ENCODE measurements around the gene HEMK1. TPM values are rescaled to one million over a fixed set of nuclear protein-coding genes. Genes with fewer than 3 reads are reported as not detected.

The HEMK1 gene
- total and polyA plus RNA-seq, 9 donors, result 6.8 to 35.3 (median 23.8) TPM

DNA sequence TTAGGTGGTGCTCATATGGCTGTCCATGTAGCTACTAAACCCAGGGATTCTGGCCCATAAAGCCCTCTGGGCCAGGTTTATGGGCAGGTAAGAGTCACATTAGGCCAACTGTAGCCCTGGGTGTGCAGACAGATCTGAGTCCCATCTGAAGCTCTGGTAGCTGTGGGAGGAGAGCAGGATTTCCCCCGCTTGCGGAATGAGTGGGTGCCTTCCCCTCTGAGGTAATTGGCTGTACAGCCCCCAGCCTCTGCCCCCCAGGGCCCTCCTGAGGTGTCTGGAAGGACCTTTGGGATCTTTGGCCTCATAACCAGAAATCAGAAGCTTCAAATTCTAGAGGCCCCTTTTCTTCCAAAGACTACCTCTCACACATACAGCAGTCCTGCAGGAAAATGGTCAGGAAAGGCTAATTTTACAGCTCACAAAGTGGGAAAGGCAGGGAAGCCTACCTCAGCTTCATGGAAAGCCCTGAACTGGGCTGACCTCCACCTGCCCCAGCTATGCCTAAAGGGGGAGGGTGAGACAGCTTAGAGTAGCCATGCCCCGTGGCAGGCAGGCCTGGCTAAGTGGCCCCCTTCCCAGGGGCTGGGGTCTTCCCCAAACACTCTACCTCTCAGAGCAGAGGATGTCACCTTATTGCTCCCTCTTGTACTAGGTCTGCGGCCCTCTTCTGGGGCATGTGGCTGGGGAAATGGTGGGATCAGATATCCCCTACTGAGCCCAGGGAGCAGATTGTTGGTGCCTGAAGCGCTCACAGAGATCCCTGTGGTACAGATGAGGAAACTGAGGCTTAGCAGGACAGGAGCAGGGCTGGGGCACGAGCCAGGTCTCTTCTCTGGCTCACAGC, 16.8 kb downstream of the HEMK1 start:
- intact Hi-C loops (cut with DNase I), result no loop called here
- H3K4me3 ChIP-seq, result no peak overlapping the region
- peaks cover 9% of the 10 kb centered on the region for H3K4me1 ChIP-seq (ENCODE audit: insufficient read depth)
- H3K9me3 ChIP-seq, result no peaks in the 10 kb centered on the region
- 82 to 90% (median 84%) methylated on average over 6 of the region's 6 CpGs for WGBS, 3 donors
- no peak for DNase-seq
- TF ChIP-seq, protein P1, sequence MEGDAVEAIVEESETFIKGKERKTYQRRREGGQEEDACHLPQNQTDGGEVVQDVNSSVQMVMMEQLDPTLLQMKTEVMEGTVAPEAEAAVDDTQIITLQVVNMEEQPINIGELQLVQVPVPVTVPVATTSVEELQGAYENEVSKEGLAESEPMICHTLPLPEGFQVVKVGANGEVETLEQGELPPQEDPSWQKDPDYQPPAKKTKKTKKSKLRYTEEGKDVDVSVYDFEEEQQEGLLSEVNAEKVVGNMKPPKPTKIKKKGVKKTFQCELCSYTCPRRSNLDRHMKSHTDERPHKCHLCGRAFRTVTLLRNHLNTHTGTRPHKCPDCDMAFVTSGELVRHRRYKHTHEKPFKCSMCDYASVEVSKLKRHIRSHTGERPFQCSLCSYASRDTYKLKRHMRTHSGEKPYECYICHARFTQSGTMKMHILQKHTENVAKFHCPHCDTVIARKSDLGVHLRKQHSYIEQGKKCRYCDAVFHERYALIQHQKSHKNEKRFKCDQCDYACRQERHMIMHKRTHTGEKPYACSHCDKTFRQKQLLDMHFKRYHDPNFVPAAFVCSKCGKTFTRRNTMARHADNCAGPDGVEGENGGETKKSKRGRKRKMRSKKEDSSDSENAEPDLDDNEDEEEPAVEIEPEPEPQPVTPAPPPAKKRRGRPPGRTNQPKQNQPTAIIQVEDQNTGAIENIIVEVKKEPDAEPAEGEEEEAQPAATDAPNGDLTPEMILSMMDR (IDR thresholded peaks at IDR 0.05), result no peak
- TF ChIP-seq POLR2A (IDR thresholded peaks at IDR 0.05), result no peak
- TF ChIP-seq EP300 (IDR thresholded peaks at IDR 0.05), result no peak
- no peak overlapping the region for H3K27ac ChIP-seq
- no peaks in the 10 kb centered on the region for H3K27me3 ChIP-seq
- H3K36me3 ChIP-seq, result no peaks in the 10 kb centered on the region

DNA sequence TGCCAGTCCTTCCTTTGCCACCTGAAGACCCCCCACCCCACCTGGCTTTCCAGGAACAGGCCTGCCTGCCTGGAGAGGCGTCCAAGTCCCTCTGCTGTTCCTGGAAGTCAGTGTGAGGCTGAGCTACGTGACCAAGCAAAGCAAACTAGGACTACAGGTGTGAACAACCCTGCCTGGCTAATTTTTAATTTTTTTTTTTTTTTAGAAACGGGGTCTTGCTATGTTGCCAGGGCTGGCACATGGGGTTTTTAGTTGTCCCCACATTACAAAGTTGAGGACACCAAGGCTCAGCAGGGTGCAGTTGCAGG, 17.4 kb downstream of the HEMK1 start:
- H3K27me3 ChIP-seq, result no peaks in the 10 kb centered on the region
- H3K9me3 ChIP-seq, result no peaks in the 10 kb centered on the region
- no peaks in the 10 kb centered on the region for H3K36me3 ChIP-seq
- WGBS, 3 donors, result 74 to 81% (median 77%) methylated on average over 3 of the region's 3 CpGs
- no peak overlapping the region for H3K27ac ChIP-seq
- no peak for DNase-seq
- H3K4me3 ChIP-seq, result no peak overlapping the region
- H3K4me1 ChIP-seq (ENCODE audit: insufficient read depth), result peaks cover 8% of the 10 kb centered on the region
- intact Hi-C loops (cut with DNase I), result no loop called here
- TF ChIP-seq EP300 (IDR thresholded peaks at IDR 0.05) (no peak), POLR2A (IDR thresholded peaks at IDR 0.05) (no peak)
- TF ChIP-seq, protein P1 (IDR thresholded peaks at IDR 0.05), result no peak

DNA sequence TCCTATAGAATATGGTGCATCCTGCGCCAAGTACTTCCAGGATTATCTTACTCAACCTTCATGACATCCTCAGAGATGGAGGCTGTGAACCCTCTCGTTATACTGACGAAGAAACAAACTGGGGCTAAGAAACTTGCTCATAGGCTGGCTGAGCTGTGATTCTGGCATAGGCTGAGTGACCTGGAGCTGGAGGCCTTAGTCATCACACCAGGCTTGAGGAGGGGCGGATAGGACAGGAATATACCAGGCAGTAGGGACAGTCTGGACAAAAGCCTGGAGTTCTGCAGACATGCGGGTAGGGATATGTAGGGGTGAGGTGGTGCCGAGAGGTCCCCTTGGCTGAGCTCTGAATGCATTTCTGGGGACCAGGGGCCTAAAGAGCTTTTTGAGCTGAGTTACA, 18.1 kb downstream of the HEMK1 start:
- Histone ChIP-seq H3K9me3 (no peaks in the 10 kb centered on the region), H3K4me3 (no peak overlapping the region), H3K36me3 (no peaks in the 10 kb centered on the region), H3K27ac (peak overlapping the region in 1 of 2 donors; percentile 39), H3K27me3 (no peaks in the 10 kb centered on the region), H3K4me1 (ENCODE audit: insufficient read depth) (peaks cover 8% of the 10 kb centered on the region)
- intact Hi-C loops (cut with DNase I), result no loop called here
- TF ChIP-seq EP300 (IDR thresholded peaks at IDR 0.05) (no peak), POLR2A (IDR thresholded peaks at IDR 0.05) (no peak)
- TF ChIP-seq, protein P1 (IDR thresholded peaks at IDR 0.05), result no peak
- WGBS, 3 donors, result 83 to 90% (median 86%) methylated on average over 6 of the region's 6 CpGs
- DNase-seq, result no peak

DNA sequence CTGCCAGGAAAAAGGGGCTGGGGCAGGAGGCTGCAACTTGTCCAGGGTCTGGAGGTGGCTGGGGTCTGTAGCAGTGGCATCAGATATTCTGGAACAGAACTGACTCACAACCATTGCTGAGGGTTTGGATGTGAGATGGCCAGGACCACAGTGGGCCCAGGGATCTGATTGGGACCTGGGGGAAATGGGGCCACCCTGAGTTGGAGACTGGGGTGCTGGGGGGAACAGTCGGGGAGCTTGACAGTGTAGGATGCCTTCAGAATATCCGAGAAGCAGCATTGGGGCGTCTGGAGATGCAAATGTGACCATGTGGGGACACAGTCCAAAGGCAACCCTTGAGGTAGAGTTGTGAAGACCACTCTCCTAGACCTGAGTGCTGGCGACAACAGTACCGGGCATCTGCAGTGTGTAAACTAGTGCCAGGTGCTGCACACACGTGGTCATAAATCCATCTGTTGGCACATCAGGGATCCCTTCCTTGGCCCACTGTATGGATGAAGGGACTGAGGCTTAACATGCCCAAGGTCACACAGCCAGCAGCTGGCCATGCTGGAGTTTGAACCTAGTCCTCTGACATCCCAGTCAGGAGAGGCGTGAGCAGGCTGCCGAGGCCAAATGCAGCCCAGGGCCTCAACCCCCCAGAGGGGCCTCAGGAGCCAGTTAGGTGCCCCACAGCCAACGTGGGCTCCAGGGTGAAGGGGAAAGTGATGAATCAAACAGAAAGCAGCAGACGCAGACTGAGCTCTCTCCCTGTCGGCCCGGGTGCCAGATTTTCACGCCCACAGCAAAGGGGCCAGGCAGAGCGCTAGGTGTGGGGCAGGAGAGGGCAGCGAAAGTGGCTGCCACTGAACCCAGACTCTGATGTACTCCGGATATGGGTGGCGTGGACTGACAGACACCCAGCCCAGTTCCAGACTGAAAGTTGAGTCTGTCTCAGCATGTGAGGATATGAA, 18.8 kb downstream of the HEMK1 start:
- peak overlapping the region in 1 of 2 donors; percentile 39 for H3K27ac ChIP-seq
- intact Hi-C loops (cut with DNase I), result no loop called here
- no peaks in the 10 kb centered on the region for H3K36me3 ChIP-seq
- H3K4me3 ChIP-seq, result no peak overlapping the region
- no peaks in the 10 kb centered on the region for H3K9me3 ChIP-seq
- H3K4me1 ChIP-seq (ENCODE audit: insufficient read depth), result peaks cover 10% of the 10 kb centered on the region
- no peak for DNase-seq
- WGBS, 3 donors, result 42 to 49% (median 43%) methylated on average over 17 of the region's 17 CpGs
- TF ChIP-seq EP300 (IDR thresholded peaks at IDR 0.05), result no peak
- H3K27me3 ChIP-seq, result no peaks in the 10 kb centered on the region
